WTC11 (cell line): ENCODE results near the gene CCDC112. TPM values are rescaled to one million over a fixed set of nuclear protein-coding genes. Genes with fewer than 3 reads are reported as not detected.

Source experiments
- ATAC-seq: fragments of 200-7000 bp; cut with Tn5 transposase; 2 replicates; pipeline ENCODE4 v1.10.0; 2021; ENCODE audit warnings: mild to moderate bottlenecking, moderate library complexity
- CTCF ChIA-PET: fragments of 300-600 bp; sonication (Branson Sonifier 250); formaldehyde crosslinking; loops from one replicate; lab custom pipeline; 2021; ENCODE audit warnings: antibody characterized with exemption; lab: Charles Lee
- POLR2A ChIA-PET: fragments of 350-600 bp; sonication (Branson Sonifier 250); formaldehyde crosslinking; loops from one replicate; lab custom pipeline; 2021; ENCODE audit warnings: antibody characterized with exemption; lab: Charles Lee
- DNase-seq: peaks from one replicate; pipeline ENCODE4 v3.0.0; 2021; ENCODE audit warnings: low spot score
- H3K27ac Mint-ChIP-seq: 2 replicates; pipeline ENCODE4 v1.8.0; 2021; ENCODE audit warnings: mixed read lengths
- H3K27me3 Mint-ChIP-seq: 2 replicates; pipeline ENCODE4 v1.8.0; 2021; ENCODE audit warnings: low read depth, mild to moderate bottlenecking, moderate library complexity, mixed read lengths
- H3K36me3 Mint-ChIP-seq: 2 replicates; pipeline ENCODE4 v1.8.0; 2021; ENCODE audit warnings: mixed read lengths
- H3K4me1 Mint-ChIP-seq: 2 replicates; pipeline ENCODE4 v1.8.0; 2022; ENCODE audit warnings: mixed read lengths
- H3K4me3 Mint-ChIP-seq: 2 replicates; pipeline ENCODE4 v1.8.0; 2021; ENCODE audit warnings: mild to moderate bottlenecking, moderate library complexity, mixed read lengths
- H3K9me3 Mint-ChIP-seq: 2 replicates; pipeline ENCODE4 v1.8.0; 2021; ENCODE audit warnings: mixed read lengths
- FOXP1 ChIP-seq: sonication (generic); formaldehyde crosslinking; IDR thresholded peaks from 2 replicates; pipeline ENCODE4 v1.8.0; 2022; ENCODE audit warnings: missing genetic modification reagents, mild to moderate bottlenecking, moderate library complexity, borderline replicate concordance
- GABPB1 ChIP-seq: sonication (generic); formaldehyde crosslinking; IDR thresholded peaks from 2 replicates; pipeline ENCODE4 v1.8.1; 2023; ENCODE audit warnings: mild to moderate bottlenecking, missing genetic modification reagents
- GRHL2 ChIP-seq: fragments of 250-450 bp; sonication (Bioruptor Pico); IDR thresholded peaks from 2 replicates; pipeline ENCODE4 v1.8.0; 2022; ENCODE audit warnings: mild to moderate bottlenecking, moderate library complexity; ENCODE audit not compliant: insufficient replicate concordance, severe bottlenecking
- KAT7 ChIP-seq: sonication (generic); formaldehyde crosslinking; IDR thresholded peaks from 2 replicates; pipeline ENCODE4 v1.8.1; 2023; ENCODE audit warnings: missing genetic modification reagents, mild to moderate bottlenecking, borderline replicate concordance
- MXD4 ChIP-seq: fragments of 250-450 bp; sonication (Bioruptor Pico); IDR thresholded peaks from 2 replicates; pipeline ENCODE4 v1.8.0; 2021; ENCODE audit warnings: mild to moderate bottlenecking, moderate library complexity, borderline replicate concordance
- MYBL2 ChIP-seq: sonication (generic); formaldehyde crosslinking; IDR thresholded peaks from 2 replicates; pipeline ENCODE4 v1.8.1; 2023; ENCODE audit warnings: mild to moderate bottlenecking, moderate library complexity, missing genetic modification reagents
- NFE2L1 ChIP-seq: sonication (generic); formaldehyde crosslinking; IDR thresholded peaks from 2 replicates; pipeline ENCODE4 v1.8.1; 2023; ENCODE audit warnings: missing genetic modification reagents
- NR2C2 ChIP-seq: sonication (generic); formaldehyde crosslinking; IDR thresholded peaks from 2 replicates; pipeline ENCODE4 v1.8.0; 2022; ENCODE audit warnings: mild to moderate bottlenecking, missing genetic modification reagents
- NR3C1 ChIP-seq: sonication (generic); formaldehyde crosslinking; conservative IDR thresholded peaks from 2 replicates; pipeline ENCODE4 v1.8.1; 2023; ENCODE audit warnings: low read depth, mild to moderate bottlenecking, missing genetic modification reagents
- SMAD3 ChIP-seq: sonication (generic); formaldehyde crosslinking; IDR thresholded peaks from 2 replicates; pipeline ENCODE4 v1.8.0; 2022; ENCODE audit warnings: missing genetic modification reagents, mild to moderate bottlenecking, borderline replicate concordance
- SMAD4 ChIP-seq: sonication (generic); formaldehyde crosslinking; IDR thresholded peaks from 2 replicates; pipeline ENCODE4 v1.8.0; 2022; ENCODE audit warnings: mild to moderate bottlenecking, missing genetic modification reagents
- SP1 ChIP-seq: sonication (generic); formaldehyde crosslinking; conservative IDR thresholded peaks from 2 replicates; pipeline ENCODE4 v1.8.1; 2022; ENCODE audit warnings: missing genetic modification reagents
- TEAD4 ChIP-seq: sonication (generic); formaldehyde crosslinking; IDR thresholded peaks from 2 replicates; pipeline ENCODE4 v1.8.0; 2022; ENCODE audit warnings: mild to moderate bottlenecking, missing genetic modification reagents
- TP53 ChIP-seq: sonication (generic); formaldehyde crosslinking; IDR thresholded peaks from 2 replicates; pipeline ENCODE4 v1.8.1; 2023; ENCODE audit warnings: mild to moderate bottlenecking, missing genetic modification reagents
- total RNA-seq: library from RNA; stranded (reverse); gene quantifications from 3 replicates; pipeline ENCODE4 v1.2.3, GENCODE V29; 2021
- TF ChIP-seq, protein P1 (sequence below): sonication (generic); formaldehyde crosslinking; IDR thresholded peaks from 2 replicates; pipeline ENCODE4 v1.8.1; 2023; ENCODE audit warnings: mild to moderate bottlenecking, missing genetic modification reagents
- TF ChIP-seq, protein P2 (sequence below): sonication (generic); formaldehyde crosslinking; IDR thresholded peaks from 2 replicates; pipeline ENCODE4 v1.8.1; 2023; ENCODE audit warnings: mild to moderate bottlenecking, moderate library complexity, missing genetic modification reagents
- TF ChIP-seq, protein P3 (sequence below): sonication (generic); formaldehyde crosslinking; IDR thresholded peaks from 2 replicates; pipeline ENCODE4 v1.8.1; 2022; ENCODE audit warnings: low read depth, missing genetic modification reagents, borderline replicate concordance
- TF ChIP-seq, protein P4 (sequence below): sonication (generic); formaldehyde crosslinking; IDR thresholded peaks from 2 replicates; pipeline ENCODE4 v1.8.1; 2022; ENCODE audit warnings: mild to moderate bottlenecking, missing genetic modification reagents, moderate library complexity, borderline replicate concordance
- TF ChIP-seq, protein P5 (sequence below): sonication (generic); formaldehyde crosslinking; IDR thresholded peaks from 2 replicates; pipeline ENCODE4 v1.8.1; 2023; ENCODE audit warnings: mild to moderate bottlenecking, missing genetic modification reagents, borderline replicate concordance
- TF ChIP-seq, protein P6 (sequence below): sonication (generic); formaldehyde crosslinking; IDR thresholded peaks from 2 replicates; pipeline ENCODE4 v1.8.1; 2023; ENCODE audit warnings: mild to moderate bottlenecking, missing genetic modification reagents, moderate library complexity

The CCDC112 gene
- total RNA-seq, 1 experiment from 2014 or later: 12.2 TPM

DNA sequence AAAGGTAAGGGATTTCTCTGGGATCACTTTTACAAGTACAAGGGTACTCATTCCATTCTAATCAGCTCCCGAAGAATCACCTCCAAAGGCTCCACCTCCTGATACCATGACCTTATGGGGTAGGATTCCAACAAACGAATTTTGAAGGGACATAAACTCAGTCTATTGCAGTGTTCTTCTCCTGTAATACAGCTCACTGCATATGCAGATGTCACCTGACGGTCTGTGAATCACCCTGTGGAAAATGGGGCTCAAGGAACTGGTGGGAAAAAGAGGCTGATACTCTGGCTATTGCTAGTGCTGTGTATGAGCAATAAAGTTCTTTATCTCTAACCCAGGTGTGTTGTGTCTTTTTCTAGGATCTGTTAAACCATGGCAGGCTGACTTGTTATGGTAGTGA, 42.4 kb upstream of the CCDC112 start:
- no peak for ATAC-seq

More for the DNA sequence above, 42.4 kb upstream of the CCDC112 start:
- CTCF ChIA-PET: no interaction called here
- TF ChIP-seq, protein P1, sequence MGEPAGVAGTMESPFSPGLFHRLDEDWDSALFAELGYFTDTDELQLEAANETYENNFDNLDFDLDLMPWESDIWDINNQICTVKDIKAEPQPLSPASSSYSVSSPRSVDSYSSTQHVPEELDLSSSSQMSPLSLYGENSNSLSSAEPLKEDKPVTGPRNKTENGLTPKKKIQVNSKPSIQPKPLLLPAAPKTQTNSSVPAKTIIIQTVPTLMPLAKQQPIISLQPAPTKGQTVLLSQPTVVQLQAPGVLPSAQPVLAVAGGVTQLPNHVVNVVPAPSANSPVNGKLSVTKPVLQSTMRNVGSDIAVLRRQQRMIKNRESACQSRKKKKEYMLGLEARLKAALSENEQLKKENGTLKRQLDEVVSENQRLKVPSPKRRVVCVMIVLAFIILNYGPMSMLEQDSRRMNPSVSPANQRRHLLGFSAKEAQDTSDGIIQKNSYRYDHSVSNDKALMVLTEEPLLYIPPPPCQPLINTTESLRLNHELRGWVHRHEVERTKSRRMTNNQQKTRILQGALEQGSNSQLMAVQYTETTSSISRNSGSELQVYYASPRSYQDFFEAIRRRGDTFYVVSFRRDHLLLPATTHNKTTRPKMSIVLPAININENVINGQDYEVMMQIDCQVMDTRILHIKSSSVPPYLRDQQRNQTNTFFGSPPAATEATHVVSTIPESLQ (CRISPR knock-in tag): no peak
- TF ChIP-seq, protein P2, sequence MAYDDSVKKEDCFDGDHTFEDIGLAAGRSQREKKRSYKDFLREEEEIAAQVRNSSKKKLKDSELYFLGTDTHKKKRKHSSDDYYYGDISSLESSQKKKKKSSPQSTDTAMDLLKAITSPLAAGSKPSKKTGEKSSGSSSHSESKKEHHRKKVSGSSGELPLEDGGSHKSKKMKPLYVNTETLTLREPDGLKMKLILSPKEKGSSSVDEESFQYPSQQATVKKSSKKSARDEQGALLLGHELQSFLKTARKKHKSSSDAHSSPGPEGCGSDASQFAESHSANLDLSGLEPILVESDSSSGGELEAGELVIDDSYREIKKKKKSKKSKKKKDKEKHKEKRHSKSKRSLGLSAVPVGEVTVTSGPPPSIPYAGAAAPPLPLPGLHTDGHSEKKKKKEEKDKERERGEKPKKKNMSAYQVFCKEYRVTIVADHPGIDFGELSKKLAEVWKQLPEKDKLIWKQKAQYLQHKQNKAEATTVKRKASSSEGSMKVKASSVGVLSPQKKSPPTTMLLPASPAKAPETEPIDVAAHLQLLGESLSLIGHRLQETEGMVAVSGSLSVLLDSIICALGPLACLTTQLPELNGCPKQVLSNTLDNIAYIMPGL (CRISPR knock-in tag): no peak
- TF ChIP-seq TEAD4 (CRISPR knock-in tag) (no peak), TP53 (CRISPR knock-in tag) (no peak), GRHL2 (CRISPR knock-in tag) (no peak), GABPB1 (CRISPR knock-in tag) (no peak), FOXP1 (CRISPR knock-in tag) (no peak), NR3C1 (CRISPR knock-in tag) (no peak), MXD4 (CRISPR knock-in tag) (no peak), KAT7 (no peak), NR2C2 (CRISPR knock-in tag) (no peak), SMAD3 (CRISPR knock-in tag) (no peak), SP1 (CRISPR knock-in tag) (no peak), SMAD4 (no peak), NFE2L1 (no peak), MYBL2 (CRISPR knock-in tag) (no peak)
- TF ChIP-seq, protein P3, sequence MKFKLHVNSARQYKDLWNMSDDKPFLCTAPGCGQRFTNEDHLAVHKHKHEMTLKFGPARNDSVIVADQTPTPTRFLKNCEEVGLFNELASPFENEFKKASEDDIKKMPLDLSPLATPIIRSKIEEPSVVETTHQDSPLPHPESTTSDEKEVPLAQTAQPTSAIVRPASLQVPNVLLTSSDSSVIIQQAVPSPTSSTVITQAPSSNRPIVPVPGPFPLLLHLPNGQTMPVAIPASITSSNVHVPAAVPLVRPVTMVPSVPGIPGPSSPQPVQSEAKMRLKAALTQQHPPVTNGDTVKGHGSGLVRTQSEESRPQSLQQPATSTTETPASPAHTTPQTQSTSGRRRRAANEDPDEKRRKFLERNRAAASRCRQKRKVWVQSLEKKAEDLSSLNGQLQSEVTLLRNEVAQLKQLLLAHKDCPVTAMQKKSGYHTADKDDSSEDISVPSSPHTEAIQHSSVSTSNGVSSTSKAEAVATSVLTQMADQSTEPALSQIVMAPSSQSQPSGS: no peak
- TF ChIP-seq, protein P4, sequence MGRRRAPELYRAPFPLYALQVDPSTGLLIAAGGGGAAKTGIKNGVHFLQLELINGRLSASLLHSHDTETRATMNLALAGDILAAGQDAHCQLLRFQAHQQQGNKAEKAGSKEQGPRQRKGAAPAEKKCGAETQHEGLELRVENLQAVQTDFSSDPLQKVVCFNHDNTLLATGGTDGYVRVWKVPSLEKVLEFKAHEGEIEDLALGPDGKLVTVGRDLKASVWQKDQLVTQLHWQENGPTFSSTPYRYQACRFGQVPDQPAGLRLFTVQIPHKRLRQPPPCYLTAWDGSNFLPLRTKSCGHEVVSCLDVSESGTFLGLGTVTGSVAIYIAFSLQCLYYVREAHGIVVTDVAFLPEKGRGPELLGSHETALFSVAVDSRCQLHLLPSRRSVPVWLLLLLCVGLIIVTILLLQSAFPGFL (CRISPR knock-in tag): no peak
- TF ChIP-seq, protein P5, sequence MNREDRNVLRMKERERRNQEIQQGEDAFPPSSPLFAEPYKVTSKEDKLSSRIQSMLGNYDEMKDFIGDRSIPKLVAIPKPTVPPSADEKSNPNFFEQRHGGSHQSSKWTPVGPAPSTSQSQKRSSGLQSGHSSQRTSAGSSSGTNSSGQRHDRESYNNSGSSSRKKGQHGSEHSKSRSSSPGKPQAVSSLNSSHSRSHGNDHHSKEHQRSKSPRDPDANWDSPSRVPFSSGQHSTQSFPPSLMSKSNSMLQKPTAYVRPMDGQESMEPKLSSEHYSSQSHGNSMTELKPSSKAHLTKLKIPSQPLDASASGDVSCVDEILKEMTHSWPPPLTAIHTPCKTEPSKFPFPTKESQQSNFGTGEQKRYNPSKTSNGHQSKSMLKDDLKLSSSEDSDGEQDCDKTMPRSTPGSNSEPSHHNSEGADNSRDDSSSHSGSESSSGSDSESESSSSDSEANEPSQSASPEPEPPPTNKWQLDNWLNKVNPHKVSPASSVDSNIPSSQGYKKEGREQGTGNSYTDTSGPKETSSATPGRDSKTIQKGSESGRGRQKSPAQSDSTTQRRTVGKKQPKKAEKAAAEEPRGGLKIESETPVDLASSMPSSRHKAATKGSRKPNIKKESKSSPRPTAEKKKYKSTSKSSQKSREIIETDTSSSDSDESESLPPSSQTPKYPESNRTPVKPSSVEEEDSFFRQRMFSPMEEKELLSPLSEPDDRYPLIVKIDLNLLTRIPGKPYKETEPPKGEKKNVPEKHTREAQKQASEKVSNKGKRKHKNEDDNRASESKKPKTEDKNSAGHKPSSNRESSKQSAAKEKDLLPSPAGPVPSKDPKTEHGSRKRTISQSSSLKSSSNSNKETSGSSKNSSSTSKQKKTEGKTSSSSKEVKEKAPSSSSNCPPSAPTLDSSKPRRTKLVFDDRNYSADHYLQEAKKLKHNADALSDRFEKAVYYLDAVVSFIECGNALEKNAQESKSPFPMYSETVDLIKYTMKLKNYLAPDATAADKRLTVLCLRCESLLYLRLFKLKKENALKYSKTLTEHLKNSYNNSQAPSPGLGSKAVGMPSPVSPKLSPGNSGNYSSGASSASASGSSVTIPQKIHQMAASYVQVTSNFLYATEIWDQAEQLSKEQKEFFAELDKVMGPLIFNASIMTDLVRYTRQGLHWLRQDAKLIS (CRISPR knock-in tag): no peak
- TF ChIP-seq, protein P6, sequence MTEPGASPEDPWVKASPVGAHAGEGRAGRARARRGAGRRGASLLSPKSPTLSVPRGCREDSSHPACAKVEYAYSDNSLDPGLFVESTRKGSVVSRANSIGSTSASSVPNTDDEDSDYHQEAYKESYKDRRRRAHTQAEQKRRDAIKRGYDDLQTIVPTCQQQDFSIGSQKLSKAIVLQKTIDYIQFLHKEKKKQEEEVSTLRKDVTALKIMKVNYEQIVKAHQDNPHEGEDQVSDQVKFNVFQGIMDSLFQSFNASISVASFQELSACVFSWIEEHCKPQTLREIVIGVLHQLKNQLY: no peak
- no peak overlapping the region for H3K27ac Mint-ChIP-seq
- no peak overlapping the region for H3K4me3 Mint-ChIP-seq
- POLR2A ChIA-PET: no interaction called here
- H3K9me3 Mint-ChIP-seq: no peaks in the 10 kb centered on the region
- no peak for DNase-seq
- no peaks in the 10 kb centered on the region; the same call in 1 of the 2 replicates for H3K27me3 Mint-ChIP-seq
- peaks cover 3% of the 10 kb centered on the region; the same call in 1 of the 2 replicates for H3K4me1 Mint-ChIP-seq
- H3K36me3 Mint-ChIP-seq: no peaks in the 10 kb centered on the region
